ENCODE results near the gene SHLD1.
"Not testable (repeated sequence)": the region's sequence is repeated elsewhere in the genome, so short reads cannot be mapped to it uniquely, and the experiment has no call there.

Gene SHLD1

GRCh38 chr20:5737619-5737953 lies 12.6 kb upstream of the SHLD1 start:
- no peak for DNase-seq

- DNase-seq, result no peak
Observed at GRCh38 chr20:5737966-5738365, 12.2 kb upstream of the SHLD1 start.

GRCh38 chr20:5740643-5741042 lies 9.6 kb upstream of the SHLD1 start:
- DNase-seq, result not testable (repeated sequence)

- DNase-seq, result no peak
Observed at GRCh38 chr20:5741089-5741488, 9.1 kb upstream of the SHLD1 start.

GRCh38 chr20:5742041-5742440 lies 8.2 kb upstream of the SHLD1 start:
- DNase-seq, result no peak

- DNase-seq, result no peak
Observed at GRCh38 chr20:5745416-5746030, 4.7 kb upstream of the SHLD1 start.

GRCh38 chr20:5746064-5746463 lies 4.1 kb upstream of the SHLD1 start:
- no peak for DNase-seq

GRCh38 chr20:5748246-5748645 lies 2.0 kb upstream of the SHLD1 start:
- DNase-seq, result no peak

- DNase-seq, result not testable (repeated sequence)
Observed at GRCh38 chr20:5749512-5749951, 669 bp upstream of the SHLD1 start.

GRCh38 chr20:5751856-5752255 lies 1.7 kb downstream of the SHLD1 start:
- no peak for DNase-seq

- no peak for DNase-seq
Observed at GRCh38 chr20:5753814-5754213, 3.6 kb downstream of the SHLD1 start.

GRCh38 chr20:5757949-5758348 lies 7.7 kb downstream of the SHLD1 start:
- no peak for DNase-seq

- no peak for DNase-seq
Observed at GRCh38 chr20:5766085-5766764, 16.0 kb downstream of the SHLD1 start.

- no peak for DNase-seq
Observed at GRCh38 chr20:5767493-5768098, 17.4 kb downstream of the SHLD1 start.

GRCh38 chr20:5770231-5770986 lies 20.2 kb downstream of the SHLD1 start:
- no peak for DNase-seq

GRCh38 chr20:5770987-5771318 lies 20.8 kb downstream of the SHLD1 start:
- no peak for DNase-seq

GRCh38 chr20:5772704-5773103 lies 22.5 kb downstream of the SHLD1 start:
- DNase-seq, result no peak

GRCh38 chr20:5773589-5773988 lies 23.4 kb downstream of the SHLD1 start:
- DNase-seq, result no peak

- no peak for DNase-seq
Observed at GRCh38 chr20:5776077-5776476, 25.9 kb downstream of the SHLD1 start.

GRCh38 chr20:5779071-5779900 lies 29.1 kb downstream of the SHLD1 start:
- no peak for DNase-seq

GRCh38 chr20:5780846-5781217 lies 30.6 kb downstream of the SHLD1 start:
- DNase-seq, result no peak

- DNase-seq, result not testable (repeated sequence)
Observed at GRCh38 chr20:5781367-5781766, 31.2 kb downstream of the SHLD1 start.
